Right kidney (tissue), 1 donor: Measurements from ENCODE around the gene TSC22D2.

Source experiments
- DNase-seq: peaks from one replicate; pipeline ENCODE4 v3.0.0-alpha.2; 2016

The TSC22D2 gene

GRCh38 chr3:150384296-150385212, 23.5 kb upstream of the TSC22D2 start:
- DNase-seq, result peak; percentile 56

DNA sequence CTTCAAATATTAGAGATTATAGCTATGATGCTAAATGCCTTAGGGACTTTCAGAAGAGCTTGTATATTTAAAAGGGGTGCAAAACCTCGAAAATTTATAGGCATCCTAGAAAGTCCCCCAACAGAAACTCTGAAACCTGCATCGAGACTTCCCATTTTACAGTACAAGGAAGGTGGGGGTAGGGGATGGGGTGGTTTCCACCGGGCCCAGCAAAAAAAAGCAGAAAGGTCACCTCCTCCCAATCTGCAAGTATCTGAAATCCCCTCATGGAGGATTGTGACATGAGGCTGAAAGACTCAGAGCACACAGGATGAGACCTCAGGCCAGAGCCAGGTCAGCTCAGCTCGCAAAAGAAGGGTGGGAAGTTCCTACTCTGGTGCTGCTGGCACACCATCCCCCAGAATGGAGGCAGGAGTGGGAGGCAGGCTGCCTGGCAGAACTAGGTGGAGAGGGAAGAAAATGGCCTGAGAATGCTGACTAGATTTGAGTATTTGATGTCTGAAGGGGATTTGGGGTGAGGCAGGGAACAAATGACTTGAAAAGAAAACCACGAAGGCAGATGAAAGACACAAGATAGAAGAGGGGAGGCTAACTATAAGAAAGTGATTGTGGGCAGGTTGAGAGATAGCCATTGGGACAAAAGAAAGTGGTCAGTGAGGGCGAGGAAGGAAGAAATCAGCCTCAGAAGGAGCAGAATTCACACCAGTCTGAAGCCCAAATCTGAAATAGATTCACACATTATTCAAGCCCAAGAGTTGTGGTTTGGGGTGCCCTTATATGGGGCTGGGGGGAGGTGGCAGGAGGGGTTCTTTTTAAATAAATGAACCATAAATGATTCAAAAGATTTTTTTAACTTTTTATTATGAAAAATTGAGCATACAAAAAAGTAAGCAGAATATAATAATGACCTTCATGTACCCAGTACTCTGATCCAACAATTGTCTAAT, 22.5 kb upstream of the TSC22D2 start:
- no peak for DNase-seq

- DNase-seq, result no peak
These were observed 19.3 kb upstream of the TSC22D2 start for GRCh38 chr3:150388498-150389418.

DNA sequence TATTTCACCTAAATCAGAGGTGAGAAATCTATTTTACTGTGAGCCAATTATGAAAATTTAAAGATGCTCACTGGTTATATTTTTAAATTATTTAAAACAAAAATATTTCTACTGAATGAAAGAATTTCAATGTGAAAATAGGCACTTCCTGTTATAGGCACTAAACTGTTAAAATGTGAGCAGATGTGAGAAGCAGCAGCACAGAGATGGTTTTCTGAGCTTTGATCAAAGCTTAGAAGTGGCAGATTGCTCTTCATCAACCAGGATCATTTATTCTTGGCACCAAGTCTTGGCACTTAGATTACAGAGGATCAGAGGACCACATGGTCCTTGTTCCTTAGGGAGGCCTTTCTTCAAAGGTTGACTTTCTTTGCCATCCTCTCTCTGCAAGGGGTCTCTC, 18.0 kb upstream of the TSC22D2 start:
- DNase-seq, result no peak

DNA sequence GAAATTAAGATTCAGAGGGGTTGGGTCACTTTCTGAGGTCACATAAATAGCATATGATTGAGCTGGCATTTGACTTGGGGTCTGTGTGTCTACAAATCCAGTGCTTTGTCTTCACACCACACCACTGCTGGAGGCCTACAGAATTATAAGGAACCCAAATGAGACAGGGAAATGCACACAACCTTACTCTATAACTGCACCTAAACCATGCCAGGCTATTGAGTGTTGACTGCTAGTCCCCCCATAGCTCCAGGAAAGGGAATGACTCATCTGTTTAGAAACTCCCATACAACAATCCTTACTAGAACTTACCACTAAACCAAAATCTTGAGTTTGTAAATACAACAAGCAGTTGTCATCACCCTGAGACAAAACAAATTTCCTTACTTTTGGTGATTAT, 16.9 kb upstream of the TSC22D2 start:
- no peak for DNase-seq

DNA sequence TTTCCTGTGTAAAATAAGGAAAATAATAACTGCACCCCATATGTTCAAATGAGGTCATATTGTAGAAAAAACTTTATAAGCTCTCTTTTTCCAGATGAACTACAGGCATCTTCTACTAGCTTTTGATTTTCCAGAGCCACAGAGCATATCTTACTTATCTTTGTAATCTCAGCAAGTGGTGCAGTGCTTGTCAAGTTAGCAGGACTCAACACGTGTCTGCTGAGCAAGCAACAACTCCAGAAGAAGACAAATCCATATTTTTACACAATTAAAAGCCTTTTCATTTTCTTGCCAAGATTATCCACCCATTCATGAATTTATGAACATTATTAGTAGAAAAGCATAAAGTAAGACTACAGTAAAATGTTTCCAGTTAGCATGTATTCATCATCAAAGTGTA, 14.4 kb upstream of the TSC22D2 start:
- DNase-seq, result no peak

DNA sequence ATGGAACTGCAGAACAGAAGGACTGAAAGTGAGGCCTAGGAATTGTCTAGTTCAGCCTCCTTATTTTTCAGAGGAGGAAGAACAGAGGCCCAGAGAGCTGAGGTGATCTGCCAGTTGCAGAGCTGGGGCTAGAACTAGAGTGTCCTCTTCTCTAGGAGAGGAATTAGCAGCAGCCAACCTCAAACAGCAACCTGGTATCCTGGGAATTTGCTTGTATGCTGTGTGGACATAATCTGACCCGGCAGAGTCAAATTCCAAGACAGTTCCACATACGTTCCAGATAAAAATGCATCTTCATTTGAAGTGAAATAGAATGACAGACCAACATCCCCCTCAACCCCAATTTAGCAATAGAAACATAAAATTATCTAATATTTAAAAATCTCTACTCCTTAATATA, 13.5 kb upstream of the TSC22D2 start:
- DNase-seq, result no peak

- DNase-seq, result no peak
These were observed 11.6 kb upstream of the TSC22D2 start for GRCh38 chr3:150396491-150396890.

DNA sequence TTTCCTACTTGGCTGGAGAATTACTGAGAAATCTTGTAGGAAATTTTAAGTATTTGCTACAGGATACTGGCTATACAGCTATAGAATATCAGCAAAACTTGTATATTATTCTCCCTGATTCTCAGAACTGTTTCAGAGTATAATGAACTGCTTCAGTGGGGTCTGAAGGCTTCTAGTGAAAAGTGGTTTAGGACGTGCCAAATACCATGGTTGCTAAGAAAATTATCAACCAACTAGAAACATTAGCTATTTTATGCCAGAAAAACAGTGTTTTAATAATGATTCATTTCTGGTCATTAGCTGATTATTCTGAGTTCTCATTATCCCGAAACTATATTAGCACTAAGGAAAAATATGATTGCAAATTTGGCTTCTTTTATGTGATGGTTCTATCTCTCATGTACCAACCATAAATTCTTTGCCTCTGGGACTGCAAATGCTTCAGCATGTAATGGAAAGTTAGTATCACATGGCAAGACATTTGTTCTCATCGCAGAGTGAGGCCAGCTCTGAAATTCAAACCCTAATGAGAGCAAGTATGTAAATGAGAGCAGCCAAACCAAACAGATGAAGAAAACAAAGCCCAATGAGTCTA, 11.0 kb upstream of the TSC22D2 start:
- DNase-seq, result no peak

GRCh38 chr3:150399060-150399459, 9.0 kb upstream of the TSC22D2 start:
- no peak for DNase-seq

DNA sequence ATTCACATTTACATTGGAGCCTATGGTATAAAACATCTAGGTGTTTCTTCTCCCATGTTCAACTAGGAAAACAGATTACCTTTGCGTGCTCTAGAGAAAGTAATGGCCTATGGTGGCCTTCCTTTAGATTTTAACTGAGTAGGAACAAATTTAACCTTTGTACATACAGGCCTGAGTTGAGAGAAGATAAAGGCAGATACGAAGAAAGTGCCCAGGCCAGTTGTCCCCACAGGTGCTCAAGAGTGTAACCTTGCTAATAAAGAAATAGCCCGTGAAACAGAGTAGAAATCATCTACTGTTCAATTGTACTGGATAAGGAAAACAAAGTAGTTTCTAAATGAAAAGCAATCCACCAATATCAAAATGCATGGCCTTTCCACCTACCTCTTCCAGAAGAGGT, 6.8 kb upstream of the TSC22D2 start:
- DNase-seq, result no peak

GRCh38 chr3:150402217-150402616, 5.9 kb upstream of the TSC22D2 start:
- no peak for DNase-seq

DNA sequence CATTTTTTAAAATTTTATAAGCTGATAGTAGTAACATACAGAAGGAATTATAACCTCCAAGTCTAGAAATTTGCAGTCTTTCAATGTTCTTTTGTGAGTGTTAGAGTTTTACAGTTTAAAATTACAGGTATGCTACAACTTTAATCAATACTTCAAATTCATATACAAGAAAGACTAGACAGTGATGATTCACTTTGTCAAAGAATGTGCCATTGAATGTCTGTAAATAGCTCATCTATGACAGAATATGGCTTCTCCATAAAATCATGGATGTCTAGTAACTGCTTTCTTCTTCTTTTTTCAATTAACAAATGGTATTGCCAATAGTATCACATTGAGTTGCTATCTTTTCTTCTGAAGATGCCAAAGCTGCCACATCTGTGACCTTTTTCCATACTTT, 4.1 kb upstream of the TSC22D2 start:
- no peak for DNase-seq

GRCh38 chr3:150407051-150407807, 869 bp upstream of the TSC22D2 start:
- no peak for DNase-seq

- no peak for DNase-seq
These were observed 284 bp upstream of the TSC22D2 start for GRCh38 chr3:150407808-150408220.

DNA sequence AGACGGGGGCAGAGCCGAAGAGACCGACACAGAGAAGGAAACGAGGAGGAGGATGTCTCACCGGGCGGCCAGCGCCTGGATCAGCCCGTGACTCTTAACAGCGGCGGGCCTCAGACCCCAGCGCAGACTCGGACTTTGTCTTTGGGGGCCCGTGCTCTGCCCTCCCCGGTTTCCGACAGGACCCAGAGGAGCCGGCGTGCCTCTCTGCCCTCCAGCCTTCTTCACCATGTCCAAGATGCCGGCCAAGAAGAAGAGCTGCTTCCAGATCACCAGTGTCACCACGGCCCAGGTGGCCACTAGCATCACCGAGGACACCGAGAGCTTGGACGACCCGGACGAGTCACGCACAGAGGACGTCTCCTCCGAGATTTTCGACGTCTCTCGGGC, 1.0 kb downstream of the TSC22D2 start:
- peak; percentile 90 for DNase-seq

GRCh38 chr3:150409512-150410310, 1.6 kb downstream of the TSC22D2 start:
- DNase-seq, result peak; percentile 83

DNA sequence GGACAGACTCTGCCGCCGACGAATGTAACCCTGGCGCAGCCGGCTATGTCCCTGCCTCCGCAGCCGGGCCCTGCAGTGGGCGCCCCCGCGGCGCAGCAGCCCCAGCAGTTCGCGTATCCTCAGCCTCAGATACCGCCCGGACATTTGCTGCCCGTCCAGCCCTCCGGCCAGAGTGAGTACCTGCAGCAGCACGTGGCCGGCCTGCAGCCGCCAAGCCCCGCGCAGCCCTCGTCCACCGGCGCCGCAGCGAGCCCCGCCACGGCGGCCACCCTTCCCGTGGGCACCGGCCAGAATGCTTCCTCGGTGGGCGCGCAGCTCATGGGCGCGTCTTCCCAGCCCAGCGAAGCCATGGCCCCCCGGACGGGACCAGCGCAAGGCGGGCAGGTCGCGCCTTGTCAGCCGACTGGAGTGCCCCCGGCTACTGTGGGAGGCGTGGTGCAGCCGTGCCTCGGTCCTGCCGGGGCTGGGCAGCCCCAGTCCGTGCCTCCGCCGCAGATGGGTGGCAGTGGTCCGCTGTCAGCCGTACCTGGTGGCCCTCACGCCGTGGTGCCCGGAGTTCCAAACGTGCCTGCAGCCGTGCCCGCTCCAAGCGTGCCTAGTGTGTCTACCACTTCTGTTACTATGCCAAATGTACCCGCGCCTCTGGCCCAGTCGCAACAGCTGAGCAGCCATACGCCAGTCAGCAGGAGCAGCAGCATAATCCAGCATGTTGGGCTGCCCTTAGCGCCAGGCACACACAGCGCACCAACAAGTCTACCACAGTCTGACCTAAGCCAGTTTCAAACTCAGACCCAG, 2.4 kb downstream of the TSC22D2 start:
- peak; percentile 61 for DNase-seq

GRCh38 chr3:150411106-150411460, 3.0 kb downstream of the TSC22D2 start:
- no peak for DNase-seq
